Osteoblast (primary cell): ENCODE data around the gene PHACTR1. TPM values are rescaled to one million over a fixed set of nuclear protein-coding genes. Genes with fewer than 3 reads are reported as not detected.

ENCODE experiments used
- DNase-seq: peaks from one replicate; pipeline ENCODE4 v3.0.0; 2011; ENCODE audit warnings: low spot score, mixed read lengths; ENCODE audit not compliant: insufficient read length; ENCODE audit errors: missing footprints
- H2AFZ ChIP-seq: 2 replicates; pipeline ENCODE4 v1.6.0; 2011; ENCODE audit warnings: mild to moderate bottlenecking, low read length
- H3K27ac ChIP-seq: 2 replicates; pipeline ENCODE4 v1.5.1; 2011; ENCODE audit warnings: mild to moderate bottlenecking, low read depth, low read length, moderate library complexity
- H3K27me3 ChIP-seq: 2 replicates; pipeline ENCODE4 v1.6.0; 2012; ENCODE audit warnings: mild to moderate bottlenecking, control low read depth, inconsistent platforms, low read length, moderate library complexity; ENCODE audit not compliant: insufficient read depth
- H3K36me3 ChIP-seq: 2 replicates; pipeline ENCODE4 v1.5.1; 2011; ENCODE audit warnings: mild to moderate bottlenecking, low read length, control low read depth, moderate library complexity; ENCODE audit not compliant: insufficient read depth
- H3K4me1 ChIP-seq: 2 replicates; pipeline ENCODE4 v1.5.1; 2011; ENCODE audit warnings: mild to moderate bottlenecking, low read length, control low read depth, moderate library complexity; ENCODE audit not compliant: insufficient read depth
- H3K4me2 ChIP-seq: 2 replicates; pipeline ENCODE4 v1.6.0; 2011; ENCODE audit warnings: mild to moderate bottlenecking, low read length; ENCODE audit not compliant: insufficient read depth
- H3K4me3 ChIP-seq: fragments of 200-600 bp; sonication (generic); 3 replicates; pipeline ENCODE4 v1.5.1; 2012; ENCODE audit warnings: mild to moderate bottlenecking, low read length, inconsistent platforms; ENCODE audit not compliant: insufficient read depth
- H3K79me2 ChIP-seq: 2 replicates; pipeline ENCODE4 v1.6.0; 2012; ENCODE audit warnings: mild to moderate bottlenecking, low read length, control low read depth, inconsistent platforms; ENCODE audit not compliant: insufficient read depth
- H3K9me3 ChIP-seq: 2 replicates; pipeline ENCODE4 v1.5.1; 2011; ENCODE audit warnings: low read depth, low read length, control low read depth
- H4K20me1 ChIP-seq: 2 replicates; pipeline ENCODE4 v1.6.0; 2012; ENCODE audit warnings: mild to moderate bottlenecking, low read length, control low read depth; ENCODE audit not compliant: insufficient read depth
- total RNA-seq: library from RNA; depleted of rRNA; stranded (reverse); fragments of >200 nt; gene quantifications from 2 replicates; pipeline ENCODE4 v1.2.3, GENCODE V29; 2012
- TF ChIP-seq, protein P1 (sequence below): IDR thresholded peaks from 2 replicates; pipeline ENCODE4 v1.5.1; 2011; ENCODE audit warnings: mild to moderate bottlenecking, low read depth, low read length, moderate library complexity; ENCODE audit errors: extremely low read depth

The PHACTR1 gene
- total RNA-seq, 1 donor, result 0.36 TPM

DNA sequence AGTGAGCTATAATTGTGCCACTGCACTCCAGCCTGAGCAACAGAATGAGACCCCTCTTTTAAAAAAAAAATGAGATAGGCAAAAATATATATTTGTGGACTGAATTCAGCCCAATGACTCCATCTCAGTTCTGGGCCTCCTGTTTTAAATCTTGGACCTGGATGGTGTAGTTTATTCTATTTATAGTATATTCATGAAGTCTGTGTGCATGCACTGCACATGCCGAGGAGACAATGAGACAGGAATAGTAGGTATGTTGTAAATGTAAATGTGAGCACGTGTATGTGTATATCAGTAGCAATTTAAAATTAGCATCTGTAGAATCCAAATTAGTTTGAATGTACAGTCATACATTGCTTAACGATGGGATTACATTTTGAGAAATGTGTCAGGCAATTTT lies 520.8 kb downstream of the PHACTR1 start:
- DNase-seq, result no peak
- no peak overlapping the region for H3K27ac ChIP-seq

DNA sequence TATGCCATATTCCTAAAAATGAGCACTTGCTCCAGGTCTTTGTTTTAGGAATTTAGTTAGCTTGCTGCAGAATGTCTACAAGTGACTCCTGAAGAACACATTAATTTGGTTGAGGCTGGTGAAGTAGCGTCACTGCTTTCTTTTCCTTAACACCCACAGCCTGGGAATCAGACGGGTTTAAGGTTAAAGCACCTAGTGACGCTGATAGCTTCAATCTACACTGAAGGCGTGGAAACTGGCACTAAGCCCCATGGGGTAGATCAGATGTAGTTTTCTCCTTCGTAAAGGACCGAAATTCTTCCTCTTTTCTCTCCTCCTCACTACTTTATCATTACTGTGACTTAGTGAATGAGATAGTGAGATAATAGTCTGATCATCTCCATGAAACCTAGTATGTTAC lies 521.5 kb downstream of the PHACTR1 start:
- Histone ChIP-seq H2AFZ (no peak overlapping the region), H3K9me3 (no peaks in the 10 kb centered on the region), H3K4me3 (no peak overlapping the region), H3K79me2 (no peaks in the 10 kb centered on the region), H3K4me1 (no peaks in the 10 kb centered on the region), H3K36me3 (no peaks in the 10 kb centered on the region), H3K4me2 (no peak overlapping the region), H4K20me1 (no peaks in the 10 kb centered on the region), H3K27ac (no peak overlapping the region), H3K27me3 (no peaks in the 10 kb centered on the region)
- TF ChIP-seq, protein P1, sequence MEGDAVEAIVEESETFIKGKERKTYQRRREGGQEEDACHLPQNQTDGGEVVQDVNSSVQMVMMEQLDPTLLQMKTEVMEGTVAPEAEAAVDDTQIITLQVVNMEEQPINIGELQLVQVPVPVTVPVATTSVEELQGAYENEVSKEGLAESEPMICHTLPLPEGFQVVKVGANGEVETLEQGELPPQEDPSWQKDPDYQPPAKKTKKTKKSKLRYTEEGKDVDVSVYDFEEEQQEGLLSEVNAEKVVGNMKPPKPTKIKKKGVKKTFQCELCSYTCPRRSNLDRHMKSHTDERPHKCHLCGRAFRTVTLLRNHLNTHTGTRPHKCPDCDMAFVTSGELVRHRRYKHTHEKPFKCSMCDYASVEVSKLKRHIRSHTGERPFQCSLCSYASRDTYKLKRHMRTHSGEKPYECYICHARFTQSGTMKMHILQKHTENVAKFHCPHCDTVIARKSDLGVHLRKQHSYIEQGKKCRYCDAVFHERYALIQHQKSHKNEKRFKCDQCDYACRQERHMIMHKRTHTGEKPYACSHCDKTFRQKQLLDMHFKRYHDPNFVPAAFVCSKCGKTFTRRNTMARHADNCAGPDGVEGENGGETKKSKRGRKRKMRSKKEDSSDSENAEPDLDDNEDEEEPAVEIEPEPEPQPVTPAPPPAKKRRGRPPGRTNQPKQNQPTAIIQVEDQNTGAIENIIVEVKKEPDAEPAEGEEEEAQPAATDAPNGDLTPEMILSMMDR, result no peak
- DNase-seq, result no peak

More for the DNA sequence above, 520.8 kb downstream of the PHACTR1 start:
- Histone ChIP-seq H2AFZ (no peak overlapping the region), H3K4me2 (no peak overlapping the region), H3K36me3 (no peaks in the 10 kb centered on the region), H3K9me3 (no peaks in the 10 kb centered on the region), H3K4me3 (no peak overlapping the region), H3K27me3 (no peaks in the 10 kb centered on the region), H3K4me1 (no peaks in the 10 kb centered on the region), H4K20me1 (no peaks in the 10 kb centered on the region), H3K79me2 (no peaks in the 10 kb centered on the region)
- TF ChIP-seq, protein P1, result no peak

DNA sequence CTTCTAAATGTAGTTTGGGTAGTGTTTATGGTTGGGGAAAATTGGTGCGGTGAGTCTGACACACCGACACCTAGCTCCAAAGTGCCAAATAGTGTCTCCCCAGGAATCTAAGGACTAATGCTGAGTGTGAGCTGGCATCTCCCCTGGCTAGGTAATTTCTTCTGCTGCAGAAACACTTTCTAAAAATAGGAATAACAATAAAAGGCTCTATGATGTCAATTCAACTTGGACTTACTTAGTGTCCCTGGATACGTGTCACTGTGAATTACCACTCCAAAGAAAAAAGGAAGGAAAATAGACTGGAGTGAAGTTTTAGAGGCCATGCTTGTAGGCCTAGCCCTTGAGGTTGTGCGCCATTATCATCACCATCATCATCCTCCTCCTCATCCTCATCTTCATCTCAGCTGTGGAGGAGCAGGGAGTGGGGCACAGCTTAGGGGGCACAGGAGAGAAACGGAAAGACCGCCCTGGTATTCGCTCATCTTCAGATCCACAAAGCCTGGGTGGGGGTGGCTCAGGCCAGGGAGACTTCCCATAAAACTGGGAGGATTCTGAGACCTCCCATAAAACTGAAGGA lies 522.2 kb downstream of the PHACTR1 start:
- H3K9me3 ChIP-seq, result no peaks in the 10 kb centered on the region
- H3K27me3 ChIP-seq, result no peaks in the 10 kb centered on the region
- no peaks in the 10 kb centered on the region for H3K4me1 ChIP-seq
- H4K20me1 ChIP-seq, result no peaks in the 10 kb centered on the region
- H3K27ac ChIP-seq, result no peak overlapping the region
- TF ChIP-seq, protein P1, result no peak
- no peak overlapping the region for H2AFZ ChIP-seq
- no peak for DNase-seq
- no peak overlapping the region for H3K4me2 ChIP-seq
- no peaks in the 10 kb centered on the region for H3K79me2 ChIP-seq
- H3K36me3 ChIP-seq, result no peaks in the 10 kb centered on the region
- no peak overlapping the region for H3K4me3 ChIP-seq

DNA sequence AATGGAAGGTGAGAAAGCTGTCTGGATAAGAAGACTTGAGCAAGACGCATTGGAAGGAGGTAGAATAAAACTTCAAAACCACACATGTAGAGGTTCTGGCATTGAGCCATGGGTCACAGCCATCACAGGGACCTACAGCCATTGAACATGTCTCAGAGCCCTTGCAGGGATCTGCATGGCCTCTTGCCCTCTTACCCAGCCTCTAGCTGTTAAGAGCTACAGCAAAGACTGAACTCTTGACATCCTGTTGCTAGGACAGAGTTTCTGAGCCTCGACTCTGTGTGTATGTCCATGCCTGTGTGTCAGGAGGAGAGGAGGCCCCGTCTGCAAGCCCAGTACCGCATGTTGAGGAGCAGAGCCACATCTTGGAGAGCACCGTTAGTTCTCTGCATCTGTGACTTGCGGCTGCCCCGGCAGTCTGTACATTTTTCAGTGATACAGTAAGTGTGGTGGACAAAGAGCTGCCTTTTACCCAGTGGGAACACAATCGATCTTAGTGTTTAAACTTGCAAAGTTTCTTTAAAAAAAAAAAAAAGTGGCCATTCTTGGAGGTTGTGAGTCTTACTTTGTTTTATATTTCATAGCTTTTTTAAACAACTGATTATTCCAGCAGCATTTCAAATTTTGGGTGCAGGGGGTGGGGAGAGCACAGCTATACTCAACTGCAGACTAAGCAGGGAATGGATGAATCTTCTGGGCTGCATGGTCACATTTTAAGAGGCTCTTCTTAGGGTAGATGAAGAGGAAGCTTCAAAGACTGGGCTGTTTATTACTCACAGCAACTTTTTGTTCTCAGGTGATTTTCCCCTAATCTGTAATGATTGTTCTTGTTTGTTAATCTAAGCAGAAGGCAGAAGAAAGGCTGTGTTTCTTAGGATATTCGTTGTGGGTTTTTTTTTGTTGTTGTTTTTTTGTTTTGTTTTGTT lies 523.2 kb downstream of the PHACTR1 start:
- Histone ChIP-seq H3K4me2 (no peak overlapping the region), H3K36me3 (no peaks in the 10 kb centered on the region), H3K9me3 (no peaks in the 10 kb centered on the region), H3K4me3 (no peak overlapping the region), H3K4me1 (no peaks in the 10 kb centered on the region), H3K79me2 (no peaks in the 10 kb centered on the region), H3K27ac (no peak overlapping the region), H4K20me1 (no peaks in the 10 kb centered on the region), H2AFZ (no peak overlapping the region), H3K27me3 (no peaks in the 10 kb centered on the region)
- TF ChIP-seq, protein P1, result no peak
- DNase-seq, result no peak
